ENCODE measurements around the gene INPP5F.

Gene INPP5F, protein sequence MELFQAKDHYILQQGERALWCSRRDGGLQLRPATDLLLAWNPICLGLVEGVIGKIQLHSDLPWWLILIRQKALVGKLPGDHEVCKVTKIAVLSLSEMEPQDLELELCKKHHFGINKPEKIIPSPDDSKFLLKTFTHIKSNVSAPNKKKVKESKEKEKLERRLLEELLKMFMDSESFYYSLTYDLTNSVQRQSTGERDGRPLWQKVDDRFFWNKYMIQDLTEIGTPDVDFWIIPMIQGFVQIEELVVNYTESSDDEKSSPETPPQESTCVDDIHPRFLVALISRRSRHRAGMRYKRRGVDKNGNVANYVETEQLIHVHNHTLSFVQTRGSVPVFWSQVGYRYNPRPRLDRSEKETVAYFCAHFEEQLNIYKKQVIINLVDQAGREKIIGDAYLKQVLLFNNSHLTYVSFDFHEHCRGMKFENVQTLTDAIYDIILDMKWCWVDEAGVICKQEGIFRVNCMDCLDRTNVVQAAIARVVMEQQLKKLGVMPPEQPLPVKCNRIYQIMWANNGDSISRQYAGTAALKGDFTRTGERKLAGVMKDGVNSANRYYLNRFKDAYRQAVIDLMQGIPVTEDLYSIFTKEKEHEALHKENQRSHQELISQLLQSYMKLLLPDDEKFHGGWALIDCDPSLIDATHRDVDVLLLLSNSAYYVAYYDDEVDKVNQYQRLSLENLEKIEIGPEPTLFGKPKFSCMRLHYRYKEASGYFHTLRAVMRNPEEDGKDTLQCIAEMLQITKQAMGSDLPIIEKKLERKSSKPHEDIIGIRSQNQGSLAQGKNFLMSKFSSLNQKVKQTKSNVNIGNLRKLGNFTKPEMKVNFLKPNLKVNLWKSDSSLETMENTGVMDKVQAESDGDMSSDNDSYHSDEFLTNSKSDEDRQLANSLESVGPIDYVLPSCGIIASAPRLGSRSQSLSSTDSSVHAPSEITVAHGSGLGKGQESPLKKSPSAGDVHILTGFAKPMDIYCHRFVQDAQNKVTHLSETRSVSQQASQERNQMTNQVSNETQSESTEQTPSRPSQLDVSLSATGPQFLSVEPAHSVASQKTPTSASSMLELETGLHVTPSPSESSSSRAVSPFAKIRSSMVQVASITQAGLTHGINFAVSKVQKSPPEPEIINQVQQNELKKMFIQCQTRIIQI

DNA sequence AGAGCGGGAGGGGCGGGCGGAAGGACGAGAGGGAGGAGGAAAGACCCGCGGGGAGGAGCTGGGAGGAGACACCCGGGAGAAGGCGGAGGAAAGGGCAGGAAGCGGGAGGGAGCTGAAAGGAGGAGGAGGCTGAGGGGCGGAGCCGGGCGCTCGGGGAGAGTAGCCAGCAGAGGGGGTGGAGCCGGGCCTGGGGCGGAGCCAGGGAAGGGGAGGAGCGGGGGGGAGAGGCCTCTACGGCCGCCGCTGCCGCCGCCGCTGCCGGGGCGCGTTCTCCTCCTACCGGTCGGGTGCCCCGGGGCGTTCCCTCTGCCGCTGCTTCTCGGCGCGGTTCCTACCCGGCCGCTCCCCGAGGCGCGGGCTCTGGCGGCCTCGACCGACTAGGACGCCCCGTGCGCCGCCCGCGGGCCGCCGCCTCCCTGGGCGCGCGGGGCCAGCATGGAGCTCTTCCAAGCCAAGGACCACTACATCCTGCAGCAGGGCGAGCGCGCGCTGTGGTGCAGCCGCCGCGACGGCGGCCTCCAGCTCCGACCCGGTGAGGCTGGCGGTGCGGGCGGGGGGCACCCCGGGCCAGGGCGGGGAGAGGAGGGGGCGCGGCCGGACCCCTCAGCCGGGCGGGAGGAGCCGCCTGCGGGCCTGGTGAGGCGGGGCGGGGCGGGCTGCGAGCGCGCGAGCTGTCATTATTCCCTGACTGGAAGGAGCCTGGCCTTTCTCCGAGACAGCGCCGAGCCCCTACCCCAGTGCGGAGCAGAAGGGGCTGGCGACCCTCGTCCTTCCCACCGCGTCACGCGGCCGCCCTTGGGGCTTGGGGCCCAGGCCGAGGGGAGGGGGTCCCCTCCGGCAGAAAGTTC lies at the start of gene INPP5F:
Gene INPP5F (plus strand): TSS at position 223 of the 848 bp plus-strand sequence. CDS start 213 bp downstream, at position 436.
- peak; percentile 99 for DNase-seq

DNA sequence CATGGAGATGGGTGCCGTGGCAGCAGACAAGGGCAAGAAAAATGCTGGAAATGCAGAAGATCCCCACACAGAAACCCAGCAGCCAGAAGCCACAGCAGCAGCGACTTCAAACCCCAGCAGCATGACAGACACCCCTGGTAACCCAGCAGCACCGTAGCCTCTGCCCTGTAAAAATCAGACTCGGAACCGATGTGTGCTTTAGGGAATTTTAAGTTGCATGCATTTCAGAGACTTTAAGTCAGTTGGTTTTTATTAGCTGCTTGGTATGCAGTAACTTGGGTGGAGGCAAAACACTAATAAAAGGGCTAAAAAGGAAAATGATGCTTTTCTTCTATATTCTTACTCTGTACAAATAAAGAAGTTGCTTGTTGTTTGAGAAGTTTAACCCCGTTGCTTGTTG lies 48.7 kb upstream of the INPP5F start:
- DNase-seq, result no peak

DNA sequence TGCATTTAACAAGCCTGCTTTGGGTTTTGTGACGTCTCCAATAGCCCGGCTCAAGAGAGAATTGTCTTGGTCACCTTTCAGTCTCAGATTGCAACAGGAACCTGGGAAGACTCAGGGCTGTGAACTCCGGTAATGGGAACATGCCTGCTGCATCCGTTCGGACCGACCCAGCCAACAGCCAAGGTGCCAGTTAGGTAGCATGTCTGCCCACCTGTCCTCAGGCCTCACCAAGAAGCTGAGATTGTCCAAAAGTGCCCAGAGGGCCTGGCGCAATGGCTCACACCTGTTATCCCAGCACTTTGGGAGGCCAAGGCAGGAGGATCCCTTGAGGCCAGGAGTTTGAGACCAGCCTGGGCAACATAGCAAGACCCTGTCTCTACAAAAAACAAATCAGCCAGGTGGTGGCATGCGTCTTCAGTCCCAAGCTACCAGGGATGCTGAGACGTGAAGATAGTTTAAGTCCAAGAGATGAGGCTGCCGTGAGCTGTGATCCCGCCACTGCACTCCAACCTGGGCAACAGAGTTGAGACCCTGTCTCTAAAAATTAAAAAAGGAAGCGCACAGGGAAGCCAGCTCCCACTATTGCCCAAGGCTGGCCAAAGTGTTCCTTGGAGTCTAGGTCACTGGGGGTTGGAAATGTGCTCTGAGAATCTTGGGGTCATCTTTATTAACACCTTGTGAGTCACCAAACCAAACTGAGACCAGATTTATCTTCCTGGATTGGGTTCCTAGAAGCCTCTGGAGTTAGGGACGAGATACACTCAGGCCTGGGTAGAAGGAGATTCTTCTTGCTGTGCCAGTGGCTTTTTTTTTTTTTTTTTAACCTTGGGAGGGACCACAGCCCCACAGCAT lies 47.7 kb upstream of the INPP5F start:
- DNase-seq, result no peak

DNA sequence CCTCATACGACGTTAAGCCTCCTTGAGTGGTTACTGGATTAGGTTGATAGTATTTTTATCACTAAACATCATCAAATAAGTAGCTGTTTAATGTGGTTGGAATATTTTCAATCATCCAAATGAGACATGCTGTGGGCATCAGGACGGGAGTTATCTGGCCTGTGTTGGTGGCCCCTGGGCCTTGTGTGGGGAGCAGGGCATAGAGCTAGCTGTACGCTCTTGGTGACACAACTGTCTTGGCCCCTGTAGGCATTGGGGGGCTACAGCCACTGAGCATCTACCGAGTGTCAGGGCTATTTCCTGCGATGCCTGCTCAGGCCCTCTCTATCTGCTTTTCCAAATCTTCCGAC lies 46.4 kb upstream of the INPP5F start:
- no peak for DNase-seq

DNA sequence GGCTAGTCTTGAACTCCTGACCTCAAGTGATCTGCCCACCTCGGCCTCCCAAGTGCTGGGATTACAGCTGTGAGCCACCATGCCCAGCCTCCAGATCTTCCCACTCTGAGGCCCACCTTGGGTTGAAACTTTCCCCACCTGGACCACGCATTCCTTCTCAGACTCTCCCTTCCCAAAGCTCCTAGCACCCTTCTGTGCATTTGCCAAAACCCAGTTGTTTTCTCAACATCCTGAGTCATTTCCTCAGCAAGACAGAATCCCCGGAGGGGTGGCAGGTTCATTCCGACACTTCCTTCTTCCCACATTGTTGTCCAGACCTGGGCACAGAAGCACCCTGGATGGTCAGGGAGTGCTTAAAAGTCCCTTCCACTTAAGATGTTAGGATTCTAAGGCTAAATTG lies 45.8 kb upstream of the INPP5F start:
- DNase-seq, result no peak

DNA sequence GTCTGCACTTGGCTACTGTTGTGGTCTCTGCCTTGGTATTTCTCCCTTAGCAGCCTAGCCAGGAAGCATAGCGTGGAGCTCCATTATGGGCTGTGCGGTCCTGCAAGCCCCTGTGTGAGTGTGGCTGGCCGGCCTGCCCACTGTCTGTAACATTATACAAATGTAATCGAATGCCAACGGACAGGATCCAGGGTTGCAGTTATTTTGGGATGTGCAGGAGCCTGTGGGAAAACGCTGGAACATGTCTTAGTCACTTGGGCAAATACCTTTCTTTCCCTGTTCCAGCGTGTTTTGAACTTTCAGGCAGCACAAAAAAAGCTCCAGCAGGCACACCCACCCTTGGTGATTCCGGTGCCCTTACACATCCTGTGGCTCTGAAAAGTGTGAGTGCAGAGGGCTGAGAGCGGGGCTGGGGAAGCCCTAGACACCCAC lies 45.2 kb upstream of the INPP5F start:
- DNase-seq, result no peak

DNA sequence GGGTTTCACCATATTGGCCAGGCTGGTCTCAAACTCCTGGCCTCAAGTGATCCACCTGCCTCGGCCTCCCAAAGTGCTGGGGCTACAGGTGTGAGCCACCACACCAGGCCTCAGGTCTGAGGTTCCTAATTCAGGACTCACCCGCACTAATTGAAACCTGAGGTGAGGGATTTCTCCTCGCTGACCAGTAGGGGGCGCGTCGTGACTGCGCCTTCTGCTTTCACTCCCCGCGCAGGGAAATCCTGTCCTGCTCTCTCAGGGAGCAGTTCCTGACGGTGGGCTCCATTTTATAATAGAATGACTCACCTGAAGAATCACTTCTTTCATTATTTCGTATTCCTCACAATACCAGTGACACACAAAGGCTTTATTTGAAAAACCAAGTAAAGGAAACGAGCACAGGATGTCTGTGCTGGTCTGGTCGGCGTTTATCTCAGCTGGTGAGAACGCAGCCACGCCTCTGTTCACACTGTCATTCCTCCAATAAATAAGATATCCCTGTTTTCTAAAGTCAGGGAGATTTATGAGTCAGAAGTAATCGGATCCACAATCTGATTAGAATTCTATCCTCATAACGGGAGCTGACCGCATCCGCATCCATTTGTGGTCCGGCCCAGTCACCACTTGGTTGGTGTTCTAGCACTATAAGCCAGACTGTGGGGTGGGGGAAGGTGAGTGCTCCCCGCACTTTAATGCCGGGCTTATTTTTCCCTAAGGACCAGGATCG lies 39.2 kb upstream of the INPP5F start:
- peak; percentile 87 for DNase-seq

DNA sequence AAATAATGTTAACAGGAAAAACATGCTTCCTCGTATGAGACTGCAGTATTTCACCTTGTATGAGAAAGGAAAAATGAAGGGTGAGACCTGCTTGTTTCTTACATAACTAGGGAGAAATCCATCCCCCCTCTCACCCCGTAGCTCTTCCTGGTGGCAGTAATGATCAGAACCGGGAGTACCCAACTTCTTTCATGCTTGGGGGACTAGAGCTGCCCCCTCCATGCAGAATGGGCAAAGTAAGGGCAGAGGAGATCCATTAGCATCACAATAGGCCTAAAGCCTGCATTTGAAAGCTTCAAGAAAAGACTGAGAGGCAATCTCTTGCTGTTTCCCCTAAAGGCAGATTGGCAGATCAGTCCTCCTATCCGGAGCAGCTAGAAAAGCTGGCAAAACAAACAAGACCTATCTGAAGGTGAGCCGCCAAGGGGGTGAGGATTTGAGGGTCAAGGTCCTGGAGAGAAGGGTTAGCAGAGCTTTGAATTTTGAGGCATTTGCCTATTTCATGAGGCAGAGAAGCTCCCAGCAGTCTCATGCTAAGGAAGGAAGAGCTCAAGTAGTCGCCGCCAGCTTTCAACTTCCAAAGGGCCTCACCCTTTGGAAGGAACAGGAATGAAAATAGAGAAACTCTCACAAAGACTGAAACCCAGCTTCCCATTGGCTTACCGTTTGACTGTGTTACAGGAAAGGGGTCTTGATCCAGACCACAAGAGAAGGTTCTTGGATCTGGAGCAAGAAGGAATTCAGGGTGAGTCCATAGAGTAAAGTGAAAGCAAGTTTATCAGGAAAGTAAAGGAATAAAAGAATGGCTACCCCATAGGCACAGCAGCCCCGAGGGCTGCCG lies 38.4 kb upstream of the INPP5F start:
- no peak for DNase-seq

DNA sequence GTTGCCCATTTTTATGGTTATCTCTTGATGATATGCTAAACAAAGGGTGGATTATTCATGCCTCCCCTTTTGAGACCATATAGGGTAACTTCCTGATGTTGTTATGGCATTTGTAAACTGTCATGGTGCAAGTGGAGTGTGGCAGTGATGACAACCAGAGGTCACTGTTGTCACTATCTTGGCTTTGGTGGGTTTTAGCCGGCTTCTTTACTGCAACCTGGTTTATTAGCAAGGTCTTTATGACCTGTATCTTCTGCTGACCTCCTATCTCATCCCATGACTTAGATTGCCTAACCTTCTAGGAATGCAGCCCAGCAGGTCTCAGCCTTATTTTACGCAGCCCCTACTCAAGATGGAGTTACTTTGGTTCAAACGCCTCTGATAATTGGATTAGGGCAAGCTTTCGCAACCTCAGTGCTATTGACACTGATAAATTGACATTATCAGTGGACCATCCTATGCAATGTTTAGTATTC lies 37.8 kb upstream of the INPP5F start:
- peak; percentile 75 for DNase-seq

DNA sequence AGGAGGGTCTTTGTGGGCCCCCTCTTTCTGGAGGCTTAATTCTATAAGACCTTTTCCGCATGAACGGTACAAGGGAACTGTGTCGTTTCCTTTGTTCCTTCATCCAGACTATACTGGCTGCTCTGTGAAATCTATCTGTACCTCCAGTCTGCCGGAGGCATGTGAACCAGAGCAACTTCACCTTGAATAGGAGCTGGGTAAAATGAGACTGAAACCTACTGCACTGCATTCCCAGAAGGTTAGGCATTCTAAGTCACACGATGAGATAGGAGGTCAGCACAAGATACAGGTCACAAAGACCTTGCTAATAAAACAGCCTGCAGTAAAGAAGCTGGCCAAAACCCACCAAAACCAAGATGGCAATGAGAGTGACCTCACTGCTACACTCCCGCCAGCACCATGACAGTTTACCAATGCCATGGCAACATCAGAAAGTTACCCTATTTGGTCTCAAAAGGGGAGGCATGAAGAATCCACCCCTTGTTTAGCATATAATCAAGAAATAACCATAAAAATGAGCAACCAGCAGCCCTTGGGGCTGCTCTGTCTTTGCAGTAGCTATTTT lies 36.8 kb upstream of the INPP5F start:
- DNase-seq, result no peak

DNA sequence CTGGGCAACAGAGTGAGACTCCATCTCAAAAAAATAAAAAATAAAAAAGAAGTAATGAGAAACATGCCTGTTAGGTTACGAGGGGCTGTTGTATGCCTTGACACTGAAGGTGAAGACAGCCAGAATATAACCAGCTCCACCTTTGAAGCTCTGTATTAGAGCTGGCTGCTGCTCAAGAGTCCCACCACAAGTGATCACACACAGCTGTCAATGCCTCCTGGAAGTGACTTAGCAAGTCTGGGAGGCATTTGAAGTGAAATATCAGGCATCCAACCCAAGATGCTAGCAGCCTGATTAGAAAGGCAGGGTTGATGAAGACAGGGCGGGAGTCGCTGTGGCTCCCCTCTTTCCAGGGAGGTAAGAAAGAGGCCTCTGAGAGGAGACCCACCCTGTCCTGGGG lies 34.1 kb upstream of the INPP5F start:
- DNase-seq, result peak; percentile 25

DNA sequence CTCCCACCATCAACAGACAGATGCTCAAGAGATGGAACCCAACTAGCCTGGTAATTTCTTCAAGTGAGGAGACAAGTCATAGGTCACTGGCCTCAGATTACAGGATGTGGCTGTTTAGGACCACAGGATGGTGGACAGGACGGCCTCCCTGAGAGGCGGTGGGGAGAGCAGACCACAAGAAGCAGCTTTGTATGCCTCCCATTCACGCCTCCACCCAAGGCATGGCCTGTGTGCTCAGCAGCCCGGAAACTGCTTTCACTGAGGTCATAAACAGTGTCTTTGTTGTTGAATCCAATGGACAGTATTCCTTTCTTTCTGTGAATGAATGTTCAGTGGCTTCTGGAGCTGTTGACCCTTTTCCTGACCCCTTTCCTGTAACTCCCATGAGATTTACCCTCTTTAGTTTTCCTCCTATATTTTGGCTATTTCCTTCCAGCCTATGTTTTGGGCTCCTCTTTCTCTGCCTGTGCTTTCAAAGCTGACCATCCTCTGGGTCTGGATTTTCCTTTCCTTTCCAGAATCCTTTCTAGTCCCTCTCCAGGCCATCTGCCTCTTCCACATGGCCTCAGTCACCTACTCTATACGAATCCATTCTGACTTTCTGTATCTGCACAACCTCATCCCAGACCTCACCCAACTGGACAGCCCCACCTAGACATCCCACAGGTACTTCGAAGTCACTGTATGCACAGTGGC lies 32.4 kb upstream of the INPP5F start:
- DNase-seq, result no peak

DNA sequence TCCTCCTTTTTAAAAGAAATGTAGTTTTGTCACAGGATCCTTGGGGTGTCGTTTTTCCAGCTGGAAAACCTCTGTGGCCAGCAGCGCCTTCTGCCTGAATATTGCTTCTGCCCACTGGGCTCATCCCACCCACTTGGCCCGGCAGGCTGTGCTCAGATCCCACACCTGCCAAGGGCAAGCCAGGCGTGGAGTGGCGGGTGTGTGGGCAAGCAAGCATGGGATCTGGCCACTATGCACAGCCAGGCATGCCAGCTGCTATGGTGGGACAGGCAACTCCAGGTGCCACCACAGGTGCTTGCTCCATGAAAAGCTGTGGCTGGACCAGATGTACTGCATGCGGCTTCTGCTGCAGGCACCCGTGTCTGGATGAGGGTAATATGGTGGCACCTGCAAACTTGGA lies 31.2 kb upstream of the INPP5F start:
- DNase-seq, result no peak

DNA sequence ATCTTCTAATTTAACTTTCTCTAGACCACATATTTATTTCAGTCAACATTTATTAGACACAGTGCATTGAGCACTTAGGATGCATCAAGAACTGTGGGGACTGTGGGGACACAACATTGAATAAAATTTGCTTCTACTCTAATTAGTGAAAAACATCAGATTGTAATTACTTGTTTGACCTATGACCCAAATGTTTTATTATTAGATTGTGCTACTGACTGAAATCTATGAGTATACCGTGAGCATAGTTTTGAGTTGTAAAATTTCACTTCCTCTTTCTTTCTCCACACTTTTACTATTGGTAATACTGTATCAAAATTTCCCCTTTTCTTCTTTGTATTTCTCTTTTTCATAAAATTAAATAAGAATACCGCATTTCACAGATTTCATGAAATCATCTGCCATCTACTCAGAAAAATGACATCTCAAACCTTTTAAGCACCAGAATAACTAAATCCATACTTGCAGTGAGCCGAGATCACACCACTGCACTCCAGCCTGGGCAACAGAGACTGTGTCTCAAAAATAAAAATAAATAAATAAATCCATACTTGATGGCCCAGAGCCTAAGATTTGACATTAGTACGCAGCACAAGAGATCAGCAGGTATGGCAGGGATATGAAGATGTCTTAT lies 25.4 kb upstream of the INPP5F start:
- peak; percentile 41 for DNase-seq

DNA sequence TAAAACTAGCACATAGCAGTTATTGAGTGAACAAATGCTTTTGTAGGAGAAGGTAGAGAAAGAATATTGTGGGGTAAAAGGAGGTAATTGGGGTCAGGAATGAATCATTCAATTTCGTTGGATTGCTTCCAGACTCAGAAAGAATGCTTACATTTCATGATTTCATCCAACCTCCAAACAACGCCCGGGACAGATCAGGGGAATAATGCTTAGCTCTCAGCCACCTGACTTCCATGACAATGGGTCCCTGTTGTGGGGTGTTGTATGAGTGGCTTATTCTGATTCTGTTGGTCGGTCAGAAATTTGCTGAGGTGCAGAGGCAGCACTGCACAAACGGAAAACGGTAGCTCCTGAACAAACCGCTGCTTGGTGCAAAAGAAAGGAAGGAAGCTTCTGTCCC lies 24.0 kb upstream of the INPP5F start:
- no peak for DNase-seq

DNA sequence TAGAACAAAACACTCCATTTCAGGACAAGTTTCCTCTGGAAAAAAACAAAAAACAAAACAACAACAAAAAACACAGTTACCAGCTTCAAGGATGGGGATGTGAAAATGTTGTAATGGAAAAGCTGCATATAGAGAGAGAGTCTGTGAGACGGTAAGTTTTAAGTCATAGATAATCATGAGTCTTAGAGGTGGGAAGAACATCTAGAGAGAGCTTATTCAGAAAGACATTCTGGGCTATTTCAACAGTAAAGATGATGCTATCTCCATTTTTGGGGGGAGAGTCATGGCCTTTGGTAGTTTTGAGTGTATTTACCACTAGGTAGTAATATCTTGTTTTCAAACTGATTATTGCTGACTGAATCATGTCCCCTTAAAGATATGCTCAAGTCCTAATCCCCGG lies 23.3 kb upstream of the INPP5F start:
- no peak for DNase-seq

DNA sequence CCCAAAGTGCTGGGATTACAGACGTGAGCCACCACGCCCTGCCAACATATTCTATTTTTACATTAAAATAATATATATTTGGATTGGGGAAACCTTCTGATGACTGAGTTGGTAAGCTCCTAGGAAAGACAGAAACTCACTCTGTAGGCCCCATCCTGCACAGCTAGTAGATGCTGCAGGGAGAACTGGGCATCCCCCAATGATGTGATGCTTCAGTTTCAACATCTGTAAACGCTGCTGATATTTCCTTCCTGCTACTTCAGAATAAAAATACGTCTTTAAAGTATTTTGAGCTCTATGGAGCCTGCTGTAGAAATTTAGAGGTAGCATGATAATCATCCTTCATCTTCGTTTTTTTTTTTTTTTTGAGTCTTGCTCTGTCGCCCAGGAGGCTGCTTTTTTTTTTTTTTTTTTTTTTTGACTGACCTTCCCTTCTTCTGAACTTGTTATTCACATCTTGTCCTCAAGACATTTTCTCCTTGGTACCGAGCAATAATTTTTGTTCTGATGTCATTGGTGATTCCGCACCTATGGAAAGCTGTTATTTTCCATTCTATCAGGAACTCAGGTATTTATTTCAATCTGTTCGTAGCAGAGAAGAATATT lies 21.8 kb upstream of the INPP5F start:
- no peak for DNase-seq

DNA sequence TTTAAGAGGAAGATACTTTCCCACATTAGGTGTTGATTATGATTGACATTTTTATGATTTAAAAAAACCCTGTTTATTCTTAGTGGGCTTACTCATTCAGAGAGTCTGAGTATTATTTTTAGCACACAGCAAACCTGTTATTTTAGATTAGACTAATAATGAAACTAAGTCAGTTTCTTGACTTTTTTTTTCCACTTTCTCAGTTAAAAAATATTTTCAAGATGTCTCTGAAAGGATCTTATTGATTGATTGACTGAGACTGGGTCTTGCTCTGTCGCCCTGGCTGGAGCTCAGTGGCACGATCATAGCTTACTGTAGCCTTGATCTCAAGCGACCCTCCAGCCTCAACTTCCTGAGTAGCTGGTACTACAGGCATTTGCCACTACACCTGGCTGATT lies 20.4 kb upstream of the INPP5F start:
- no peak for DNase-seq
